ENCODE measurements around the gene PLP2.

DNA sequence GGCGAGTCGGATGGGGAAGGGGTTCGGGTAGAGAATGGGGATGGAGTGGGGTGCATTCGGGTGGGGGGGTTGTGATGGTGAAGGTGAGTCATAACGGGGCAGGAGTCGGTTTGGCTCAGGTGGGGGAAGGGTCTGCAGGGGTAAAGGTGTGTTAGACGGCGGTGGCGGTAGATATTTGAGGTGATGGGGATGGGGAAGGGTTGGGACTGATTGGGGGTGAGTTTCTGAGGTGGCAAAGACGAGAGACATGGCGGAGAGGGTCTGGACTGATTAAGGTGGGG is 27.6 kb downstream of the PLP2 start:
- TF ChIP-seq, protein P1, sequence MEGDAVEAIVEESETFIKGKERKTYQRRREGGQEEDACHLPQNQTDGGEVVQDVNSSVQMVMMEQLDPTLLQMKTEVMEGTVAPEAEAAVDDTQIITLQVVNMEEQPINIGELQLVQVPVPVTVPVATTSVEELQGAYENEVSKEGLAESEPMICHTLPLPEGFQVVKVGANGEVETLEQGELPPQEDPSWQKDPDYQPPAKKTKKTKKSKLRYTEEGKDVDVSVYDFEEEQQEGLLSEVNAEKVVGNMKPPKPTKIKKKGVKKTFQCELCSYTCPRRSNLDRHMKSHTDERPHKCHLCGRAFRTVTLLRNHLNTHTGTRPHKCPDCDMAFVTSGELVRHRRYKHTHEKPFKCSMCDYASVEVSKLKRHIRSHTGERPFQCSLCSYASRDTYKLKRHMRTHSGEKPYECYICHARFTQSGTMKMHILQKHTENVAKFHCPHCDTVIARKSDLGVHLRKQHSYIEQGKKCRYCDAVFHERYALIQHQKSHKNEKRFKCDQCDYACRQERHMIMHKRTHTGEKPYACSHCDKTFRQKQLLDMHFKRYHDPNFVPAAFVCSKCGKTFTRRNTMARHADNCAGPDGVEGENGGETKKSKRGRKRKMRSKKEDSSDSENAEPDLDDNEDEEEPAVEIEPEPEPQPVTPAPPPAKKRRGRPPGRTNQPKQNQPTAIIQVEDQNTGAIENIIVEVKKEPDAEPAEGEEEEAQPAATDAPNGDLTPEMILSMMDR (conservative IDR thresholded peaks at IDR 0.05; ENCODE audit: low read depth, low read length): no peak
- TF ChIP-seq EZH2phosphoT487 (IDR thresholded peaks at IDR 0.05; ENCODE audit: borderline replicate concordance, low read length): no peak
- no peak for TF ChIP-seq EZH2 (IDR thresholded peaks at IDR 0.05; ENCODE audit: low read length, unreplicated experiment)
